Activated T-cell treated with anti-CD3 and anti-CD28 coated beads, Interleukin-2, amount 50 U/mL, for 72 hours (primary cell): ENCODE data around the gene LRRC56. TPM values are rescaled to one million over a fixed set of nuclear protein-coding genes. Genes with fewer than 3 reads are reported as not detected.
A peak's percentile ranks its signal among the peaks of the same experiment; 100 is the strongest.
"Not testable (repeated sequence)": the region's sequence is repeated elsewhere in the genome, so short reads cannot be mapped to it uniquely, and the experiment has no call there.

Source experiments
- ATAC-seq, 2 donors: fragments of 150-1000 bp; cut with Tn5 transposase; replicated peaks in 1 of 2; 2 replicates each; pipeline ENCODE4 v1.10.0; 2021; ENCODE audit warnings: moderate library complexity in 2 of 2, mild to moderate bottlenecking in 1 of 2
- DNase-seq, 2 donors: peaks; one replicate each; pipeline ENCODE4 v3.0.0; 2021 to 2022; ENCODE audit warnings: mixed read lengths in 1 of 2
- H3K27ac Mint-ChIP-seq: one replicate; pipeline ENCODE4 v1.8.0; 2022; ENCODE audit warnings: mild to moderate bottlenecking, moderate library complexity, mixed read lengths
- H3K27me3 Mint-ChIP-seq: one replicate; pipeline ENCODE4 v1.8.0; 2022; ENCODE audit warnings: low read depth, mixed read lengths
- H3K36me3 Mint-ChIP-seq, 2 donors: one replicate each; pipeline ENCODE4 v1.8.0; 2022; ENCODE audit warnings: mixed read lengths in 2 of 2, mild to moderate bottlenecking in 1 of 2; ENCODE audit not compliant: insufficient read depth in 2 of 2
- H3K4me1 Mint-ChIP-seq: one replicate; pipeline ENCODE4 v1.8.0; 2022; ENCODE audit warnings: low read depth, mixed read lengths
- H3K4me3 Mint-ChIP-seq, 2 donors: one replicate each; pipeline ENCODE4 v1.8.0; 2022; ENCODE audit warnings: mild to moderate bottlenecking in 2 of 2, mixed read lengths in 2 of 2, moderate library complexity in 2 of 2
- H3K9me3 Mint-ChIP-seq, 2 donors: one replicate each; pipeline ENCODE4 v1.8.0; 2022; ENCODE audit warnings: mixed read lengths in 2 of 2
- total RNA-seq, 2 donors: library from RNA; stranded (reverse); gene quantifications; one replicate each; pipeline ENCODE4 v1.2.3, GENCODE V29; 2022

Gene LRRC56
- total RNA-seq, 2 donors from 2014 or later = 1.2 to 3.1 TPM

GRCh38 chr11:506238-506994, 30.9 kb upstream of the LRRC56 start:
- H3K27me3 Mint-ChIP-seq = no peaks in the 10 kb centered on the region
- H3K36me3 Mint-ChIP-seq = peaks cover 2 to 5% of the 10 kb centered on the region in 2 donors
- H3K9me3 Mint-ChIP-seq = no peaks in the 10 kb centered on the region
- ATAC-seq = peak; percentile 83
- peak overlapping the region; percentile 98 for H3K27ac Mint-ChIP-seq
- H3K4me3 Mint-ChIP-seq = peak overlapping the region; percentile 97
- DNase-seq = peak; percentile 98 to 99
- H3K4me1 Mint-ChIP-seq = peaks cover 29% of the 10 kb centered on the region

GRCh38 chr11:506995-507726, 30.2 kb upstream of the LRRC56 start, which contains the start of gene RNH1:
RNH1 (minus strand) TSS chr11:507242; CDS start chr11:502162, 5,080 bp downstream.
- Mint-ChIP-seq H3K27ac (peak within 1 kb of the TSS; percentile 98), H3K4me1 (peaks cover 29% of the 10 kb centered on the region), H3K36me3 (peaks cover 2 to 4% of the 10 kb centered on the region in 2 donors), H3K4me3 (peak within 1 kb of the TSS; percentile 97), H3K27me3 (no peaks in the 10 kb centered on the region), H3K9me3 (no peaks in the 10 kb centered on the region)
- ATAC-seq = peak; percentile 77 to 80
- peak; percentile 100 for DNase-seq

- H3K9me3 Mint-ChIP-seq = no peaks in the 10 kb centered on the region
- H3K36me3 Mint-ChIP-seq = peaks cover 2 to 4% of the 10 kb centered on the region in 2 donors
- no peaks in the 10 kb centered on the region for H3K27me3 Mint-ChIP-seq
- no peak for DNase-seq
- H3K4me3 Mint-ChIP-seq = peak overlapping the region; percentile 97
- no peak overlapping the region for H3K27ac Mint-ChIP-seq
- peaks cover 35% of the 10 kb centered on the region for H3K4me1 Mint-ChIP-seq
- no peak for ATAC-seq
Measured at GRCh38 chr11:507727-508515, 29.4 kb upstream of the LRRC56 start.

- no peak overlapping the region for H3K27ac Mint-ChIP-seq
- no peaks in the 10 kb centered on the region for H3K27me3 Mint-ChIP-seq
- H3K4me1 Mint-ChIP-seq = peaks cover 25% of the 10 kb centered on the region
- ATAC-seq (no peak), DNase-seq (no peak)
- peaks cover 2 to 4% of the 10 kb centered on the region in 2 donors for H3K36me3 Mint-ChIP-seq
- H3K9me3 Mint-ChIP-seq = no peaks in the 10 kb centered on the region
- H3K4me3 Mint-ChIP-seq = peak overlapping the region in 1 of 2 donors; percentile 24
Measured at GRCh38 chr11:508956-509355, 28.4 kb upstream of the LRRC56 start.

- Mint-ChIP-seq H3K4me3 (no peak overlapping the region), H3K36me3 (peaks cover 3 to 12% of the 10 kb centered on the region in 2 donors), H3K27ac (peak overlapping the region; percentile 11), H3K27me3 (no peaks in the 10 kb centered on the region), H3K9me3 (peaks cover 2% of the 10 kb centered on the region in 2 donors), H3K4me1 (peaks cover 10% of the 10 kb centered on the region)
- ATAC-seq (no peak), DNase-seq (no peak)
Measured at GRCh38 chr11:512761-513595, 24.3 kb upstream of the LRRC56 start.

GRCh38 chr11:514606-515005, 22.7 kb upstream of the LRRC56 start:
- Mint-ChIP-seq H3K27ac (no peak overlapping the region), H3K4me3 (no peak overlapping the region), H3K27me3 (no peaks in the 10 kb centered on the region), H3K36me3 (peaks cover 3 to 14% of the 10 kb centered on the region in 2 donors), H3K4me1 (peaks cover 15% of the 10 kb centered on the region), H3K9me3 (peaks cover 2% of the 10 kb centered on the region in 2 donors)
- DNase-seq (no peak), ATAC-seq (no peak)

- DNase-seq = no peak
- Mint-ChIP-seq H3K27me3 (no peaks in the 10 kb centered on the region), H3K4me1 (peaks cover 15% of the 10 kb centered on the region), H3K9me3 (peaks cover 2% of the 10 kb centered on the region in 2 donors), H3K27ac (no peak overlapping the region), H3K4me3 (no peak overlapping the region), H3K36me3 (peaks cover 1 to 10% of the 10 kb centered on the region in 2 donors)
- ATAC-seq = no peak
Measured at GRCh38 chr11:515131-515530, 22.2 kb upstream of the LRRC56 start.

GRCh38 chr11:516400-516799, 20.9 kb upstream of the LRRC56 start:
- Mint-ChIP-seq H3K27ac (no peak overlapping the region), H3K9me3 (peaks cover 2% of the 10 kb centered on the region in 2 donors), H3K4me3 (no peak overlapping the region), H3K36me3 (peaks cover 1 to 10% of the 10 kb centered on the region in 2 donors), H3K4me1 (peaks cover 15% of the 10 kb centered on the region), H3K27me3 (no peaks in the 10 kb centered on the region)
- ATAC-seq (no peak), DNase-seq (no peak)

GRCh38 chr11:516918-517685, 20.2 kb upstream of the LRRC56 start:
- not testable (repeated sequence) for H3K27me3 Mint-ChIP-seq, H3K9me3 Mint-ChIP-seq

GRCh38 chr11:518463-519202, 18.7 kb upstream of the LRRC56 start:
- peak; percentile 87 to 93 for DNase-seq
- peak; percentile 91 for ATAC-seq
- peak overlapping the region; percentile 81 to 93 for H3K4me3 Mint-ChIP-seq

More at GRCh38 chr11:516918-517685, 20.2 kb upstream of the LRRC56 start:
- not testable (repeated sequence) for ATAC-seq, H3K27ac Mint-ChIP-seq, H3K4me3 Mint-ChIP-seq, DNase-seq, H3K36me3 Mint-ChIP-seq
- peaks cover 15% of the 10 kb centered on the region for H3K4me1 Mint-ChIP-seq

More at GRCh38 chr11:518463-519202, 18.7 kb upstream of the LRRC56 start:
- no peaks in the 10 kb centered on the region for H3K27me3 Mint-ChIP-seq
- peaks cover 9% of the 10 kb centered on the region for H3K4me1 Mint-ChIP-seq
- H3K27ac Mint-ChIP-seq = no peak overlapping the region
- H3K9me3 Mint-ChIP-seq = peaks cover 2% of the 10 kb centered on the region in 2 donors
- H3K36me3 Mint-ChIP-seq = peaks cover 1 to 10% of the 10 kb centered on the region in 2 donors
